DMS79 (cell line): ENCODE results near the gene PLXND1.
"Not testable (repeated sequence)": the region's sequence is repeated elsewhere in the genome, so short reads cannot be mapped to it uniquely, and the experiment has no call there.

ENCODE experiments used
- DNase-seq: peaks from one replicate; lab custom pipeline; 2025; lab: John Stamatoyannopoulos, UW

The PLXND1 gene

DNA sequence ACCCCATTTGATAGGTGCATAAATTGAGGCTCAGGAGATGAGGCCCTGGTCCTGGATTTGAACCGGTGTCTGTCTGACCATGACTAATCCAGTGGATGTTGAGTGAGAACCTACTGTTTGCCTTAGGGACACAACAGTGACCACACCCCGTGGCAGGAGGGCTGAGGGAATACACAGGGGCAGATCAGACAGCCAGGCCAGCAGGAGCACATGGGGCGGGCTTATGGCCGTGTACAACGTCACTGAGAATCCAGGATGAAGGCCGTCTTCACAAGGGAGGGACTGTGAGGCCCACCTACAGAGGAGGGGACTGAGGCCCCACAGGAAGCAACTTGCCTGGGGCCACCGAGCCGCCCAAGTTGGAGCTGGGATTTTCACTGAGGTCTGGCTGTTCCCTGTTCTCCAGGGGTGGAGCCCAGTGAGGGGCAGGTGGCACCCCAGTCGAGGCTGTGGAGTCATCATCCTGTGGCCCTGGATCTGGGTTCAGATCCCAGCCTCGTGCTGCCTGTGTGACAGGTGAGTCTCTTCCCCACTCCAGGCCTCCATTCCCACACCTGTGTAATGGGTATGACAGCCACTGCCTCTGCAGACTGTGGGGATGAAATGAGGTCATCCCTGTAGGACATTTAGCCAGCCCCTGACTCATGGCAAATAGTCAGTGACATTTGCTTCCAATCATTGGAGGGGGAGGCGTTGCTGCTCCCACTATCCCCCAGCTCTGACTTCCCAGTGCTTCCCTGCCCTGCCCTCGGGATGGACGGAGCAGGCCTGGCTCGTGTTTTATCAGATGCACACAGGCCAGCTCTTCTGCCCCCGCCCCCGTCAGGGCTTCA is 6.3 kb upstream of the PLXND1 start:
- no peak for DNase-seq

DNA sequence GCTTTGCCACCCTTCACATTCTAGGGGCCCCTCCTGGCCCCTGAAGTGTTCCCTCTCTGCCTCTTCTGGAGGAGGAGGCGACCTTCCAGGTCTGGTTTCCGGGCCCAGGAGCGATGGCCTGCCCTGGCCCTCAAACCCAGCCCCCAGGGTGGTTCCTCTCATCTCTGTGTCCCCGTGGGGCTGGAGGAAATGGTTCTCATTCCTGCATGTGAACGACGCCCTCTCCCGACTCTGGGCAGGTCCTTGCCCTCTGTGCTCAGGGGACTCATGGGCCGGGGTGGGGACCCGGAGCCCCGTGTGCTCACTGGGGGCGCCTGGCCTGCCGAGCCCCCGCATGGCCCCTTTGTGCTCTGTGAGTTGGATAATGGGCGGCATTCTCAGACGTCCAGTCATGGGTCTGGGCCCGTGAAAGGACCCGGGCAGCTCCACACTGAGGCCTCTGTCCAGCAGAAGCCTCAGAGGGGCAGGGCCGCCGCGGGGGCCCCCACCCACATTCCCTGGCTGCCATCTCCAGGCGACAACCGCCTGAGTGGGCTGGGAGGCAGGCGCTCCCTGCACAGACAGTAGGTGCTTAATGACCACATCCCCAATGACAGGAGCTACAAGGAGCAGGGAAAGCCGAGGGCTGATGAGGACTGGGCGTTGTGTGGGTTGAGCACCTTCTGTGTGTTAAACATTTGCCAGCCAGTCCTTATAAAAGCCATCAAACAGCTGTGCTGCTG is 5.5 kb upstream of the PLXND1 start:
- DNase-seq = no peak

DNA sequence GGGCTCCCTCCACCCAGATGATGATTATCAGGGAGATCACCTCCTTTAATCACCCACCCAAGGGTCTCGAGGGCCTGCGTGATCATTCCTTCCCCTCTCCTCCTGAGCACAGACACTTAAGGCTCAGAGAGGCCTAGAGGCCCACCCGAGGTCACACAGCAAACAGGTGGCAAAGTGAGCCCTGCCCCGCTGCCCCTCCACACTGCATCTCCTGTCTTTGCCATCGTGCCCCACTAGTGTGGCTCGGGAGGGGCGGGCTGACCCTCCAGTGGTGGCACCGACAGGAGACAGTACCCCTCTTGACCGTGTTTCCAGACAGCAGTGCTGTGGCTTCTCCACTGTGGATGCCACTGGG is 4.9 kb upstream of the PLXND1 start:
- no peak for DNase-seq

- DNase-seq = not testable (repeated sequence)
Observed at GRCh38 chr3:129610794-129611445, 4.4 kb upstream of the PLXND1 start.

DNA sequence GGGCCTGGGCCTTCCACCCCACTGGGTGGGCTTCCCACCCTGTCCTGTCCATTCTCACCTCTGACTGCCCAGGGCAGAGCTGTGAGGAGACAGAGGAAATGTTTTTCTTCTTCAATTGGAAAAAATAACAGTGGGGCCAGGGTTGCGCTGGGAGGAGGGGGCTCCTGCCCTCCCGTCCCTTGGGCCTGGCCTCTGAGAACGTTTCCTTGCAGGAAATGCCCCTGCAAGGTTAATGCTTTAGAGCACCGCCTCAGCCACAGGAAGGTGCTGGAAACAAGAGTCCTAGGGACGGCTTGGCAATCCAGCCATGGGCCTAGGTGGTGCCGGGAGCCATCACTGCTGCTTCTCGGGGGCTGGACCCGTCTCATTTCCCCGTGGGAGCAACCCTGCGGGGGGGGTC is 3.8 kb upstream of the PLXND1 start:
- DNase-seq = no peak

- no peak for DNase-seq
Observed at GRCh38 chr3:129609591-129610182, 3.2 kb upstream of the PLXND1 start.

- no peak for DNase-seq
Observed at GRCh38 chr3:129608936-129609590, 2.6 kb upstream of the PLXND1 start.

GRCh38 chr3:129608087-129608935 is 1.8 kb upstream of the PLXND1 start:
- DNase-seq = no peak

DNA sequence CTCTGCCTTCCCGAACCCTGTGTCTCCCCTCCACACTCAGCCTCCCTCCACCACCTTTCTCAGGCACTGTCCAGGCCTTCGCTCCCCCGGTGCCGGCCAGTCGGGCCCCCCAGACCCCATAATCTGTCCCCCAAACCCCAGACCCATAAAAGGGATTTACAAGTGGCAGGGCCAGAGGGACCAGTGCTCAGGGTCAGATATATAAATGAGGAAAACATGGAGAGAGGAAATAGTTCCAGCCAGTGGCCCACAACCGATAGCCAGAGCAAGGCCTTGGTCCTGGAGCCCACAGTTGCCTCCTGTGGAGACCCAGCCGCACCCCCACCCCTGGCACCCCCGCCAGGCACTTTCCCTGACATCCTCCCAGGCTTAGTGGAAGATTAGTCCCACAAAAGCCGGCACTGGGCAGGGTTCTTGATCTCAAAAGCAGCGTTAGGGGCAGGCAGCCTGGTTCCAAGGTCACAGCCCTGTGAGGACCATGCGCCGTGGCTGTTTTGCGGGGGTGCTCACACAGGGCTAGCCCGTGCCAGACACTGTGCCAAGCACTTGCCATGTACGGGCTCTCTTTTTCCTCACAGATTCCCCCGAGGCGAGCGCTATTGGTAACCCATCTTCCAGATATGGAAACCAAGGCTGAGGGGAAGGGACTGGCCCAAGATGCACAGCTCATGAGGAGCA is 1.1 kb upstream of the PLXND1 start:
- no peak for DNase-seq

- DNase-seq = no peak
Observed at GRCh38 chr3:129605922-129606635, 397 bp downstream of the PLXND1 start.

DNA sequence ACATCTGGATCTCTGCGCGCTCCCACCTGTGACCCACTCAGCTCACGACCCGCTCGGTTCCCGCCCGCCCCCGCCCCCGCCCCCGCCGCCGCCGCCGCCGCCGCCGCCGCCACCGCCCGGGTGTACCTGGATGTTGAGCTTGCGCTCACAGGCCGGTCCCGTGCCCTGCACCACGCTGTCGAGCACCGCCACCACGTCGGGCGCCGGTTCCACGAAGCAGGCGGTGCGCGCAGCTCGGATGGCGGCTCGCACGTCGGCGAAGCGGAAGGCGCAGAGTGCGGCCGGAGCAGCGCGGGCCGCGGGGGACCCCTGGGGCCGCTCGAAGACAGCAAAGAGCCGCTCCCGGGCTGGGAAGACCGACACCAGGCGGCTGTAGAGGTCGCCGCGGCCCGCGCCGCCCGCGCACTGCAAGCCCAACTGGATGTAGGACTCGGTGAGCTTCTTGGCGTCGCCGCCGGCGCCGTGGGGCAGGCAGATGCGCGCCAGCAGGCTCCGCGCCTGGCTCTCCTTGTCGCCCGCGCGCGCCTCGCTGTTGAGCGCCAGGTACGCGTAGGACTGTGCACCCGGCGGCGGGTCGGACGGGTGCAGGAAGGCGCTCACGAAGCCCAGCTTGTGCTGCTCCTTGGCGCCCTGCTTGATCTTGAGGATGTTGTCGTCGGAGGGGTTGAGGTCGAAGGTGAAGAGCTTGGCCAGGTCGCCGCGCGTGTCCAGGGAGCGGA is 1.1 kb downstream of the PLXND1 start:
- peak; percentile 17 for DNase-seq

DNA sequence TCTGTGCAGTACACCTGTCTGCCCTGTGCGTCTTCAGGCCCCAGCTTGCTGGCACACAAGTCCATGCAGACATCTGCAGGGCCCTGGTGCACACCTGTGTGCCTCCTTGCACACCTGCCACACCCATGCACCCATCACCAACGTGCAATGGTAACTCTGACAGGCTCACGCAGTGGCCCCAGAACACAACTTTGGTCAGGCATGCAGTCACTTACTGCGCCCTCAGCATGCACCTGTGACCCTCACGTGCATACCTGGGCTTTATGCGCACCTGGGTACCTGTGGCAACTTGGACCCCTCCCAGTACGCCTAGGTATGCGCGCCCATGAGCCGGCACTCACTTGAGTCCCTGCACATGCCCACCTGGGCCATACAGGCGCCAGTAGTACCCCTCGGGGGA is 1.7 kb downstream of the PLXND1 start:
- DNase-seq = no peak

- DNase-seq = no peak
Observed at GRCh38 chr3:129603991-129604749, 2.3 kb downstream of the PLXND1 start.

GRCh38 chr3:129603561-129603942 is 2.9 kb downstream of the PLXND1 start:
- DNase-seq = no peak

- no peak for DNase-seq
Observed at GRCh38 chr3:129602730-129603560, 3.5 kb downstream of the PLXND1 start.

DNA sequence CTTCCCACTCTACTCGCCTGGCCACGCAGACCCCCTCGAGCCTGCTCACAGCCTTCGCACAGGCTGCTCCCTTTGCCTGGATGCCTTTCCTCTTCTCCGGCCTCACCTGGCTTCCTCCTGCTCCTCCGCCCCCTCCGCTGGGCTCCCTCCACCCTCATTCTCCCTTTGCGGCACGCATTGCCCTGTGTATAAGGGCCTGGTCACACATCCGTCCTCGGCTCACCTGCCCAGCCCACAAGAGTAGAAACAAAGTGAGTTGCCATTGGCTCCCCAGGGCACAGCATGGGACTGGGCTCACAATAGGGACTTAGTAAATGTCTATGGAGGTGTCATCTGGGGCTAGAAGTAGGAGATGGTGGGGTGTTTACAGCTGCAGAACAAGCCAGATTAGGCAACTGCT is 4.2 kb downstream of the PLXND1 start:
- DNase-seq = no peak

DNA sequence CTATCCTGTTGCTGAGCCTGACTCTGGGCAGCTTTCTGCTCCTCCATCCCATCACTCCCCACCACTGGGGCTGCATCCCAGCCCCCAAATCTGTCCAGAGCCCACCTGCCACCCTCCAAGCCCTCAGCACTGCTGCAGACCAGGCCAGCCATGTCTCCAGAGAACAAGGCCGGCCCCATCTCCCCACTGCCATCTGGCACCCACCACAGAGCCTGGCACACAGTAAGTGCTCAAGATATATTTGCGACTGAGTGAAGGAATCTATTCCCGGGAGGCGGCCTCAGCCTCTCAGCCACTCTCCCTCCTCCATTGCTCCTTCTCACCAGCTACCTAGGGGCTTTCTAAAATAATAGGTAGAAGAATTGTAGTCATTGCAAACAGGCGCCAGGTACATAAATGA is 4.8 kb downstream of the PLXND1 start:
- DNase-seq = no peak

GRCh38 chr3:129600348-129600747 is 6.1 kb downstream of the PLXND1 start:
- no peak for DNase-seq
